Esophagus mucosa (tissue), 1 donor: ENCODE results near the gene PEX3. TPM values are rescaled to one million over a fixed set of nuclear protein-coding genes. Genes with fewer than 3 reads are reported as not detected.
"Not testable (repeated sequence)": the region's sequence is repeated elsewhere in the genome, so short reads cannot be mapped to it uniquely, and the experiment has no call there.

Experiments
- ATAC-seq: fragments of 200-7000 bp; cut with Tn5 transposase; one replicate; pipeline ENCODE4 v1.9.1; 2020
- total RNA-seq: library from RNA; stranded (reverse); gene quantifications from one replicate; pipeline ENCODE4 v1.2.4, GENCODE V29; 2023
- donor health status: DM: yes; HTN: yes; CAD: no.

The PEX3 gene
- total RNA-seq, 1 donor from 2014 or later: 23.9 TPM

GRCh38 chr6:143507358-143508145 is 56.9 kb downstream of the PEX3 start:
- ATAC-seq: no peak

- not testable (repeated sequence) for ATAC-seq
Measured at GRCh38 chr6:143510326-143510725, 59.7 kb downstream of the PEX3 start.

DNA sequence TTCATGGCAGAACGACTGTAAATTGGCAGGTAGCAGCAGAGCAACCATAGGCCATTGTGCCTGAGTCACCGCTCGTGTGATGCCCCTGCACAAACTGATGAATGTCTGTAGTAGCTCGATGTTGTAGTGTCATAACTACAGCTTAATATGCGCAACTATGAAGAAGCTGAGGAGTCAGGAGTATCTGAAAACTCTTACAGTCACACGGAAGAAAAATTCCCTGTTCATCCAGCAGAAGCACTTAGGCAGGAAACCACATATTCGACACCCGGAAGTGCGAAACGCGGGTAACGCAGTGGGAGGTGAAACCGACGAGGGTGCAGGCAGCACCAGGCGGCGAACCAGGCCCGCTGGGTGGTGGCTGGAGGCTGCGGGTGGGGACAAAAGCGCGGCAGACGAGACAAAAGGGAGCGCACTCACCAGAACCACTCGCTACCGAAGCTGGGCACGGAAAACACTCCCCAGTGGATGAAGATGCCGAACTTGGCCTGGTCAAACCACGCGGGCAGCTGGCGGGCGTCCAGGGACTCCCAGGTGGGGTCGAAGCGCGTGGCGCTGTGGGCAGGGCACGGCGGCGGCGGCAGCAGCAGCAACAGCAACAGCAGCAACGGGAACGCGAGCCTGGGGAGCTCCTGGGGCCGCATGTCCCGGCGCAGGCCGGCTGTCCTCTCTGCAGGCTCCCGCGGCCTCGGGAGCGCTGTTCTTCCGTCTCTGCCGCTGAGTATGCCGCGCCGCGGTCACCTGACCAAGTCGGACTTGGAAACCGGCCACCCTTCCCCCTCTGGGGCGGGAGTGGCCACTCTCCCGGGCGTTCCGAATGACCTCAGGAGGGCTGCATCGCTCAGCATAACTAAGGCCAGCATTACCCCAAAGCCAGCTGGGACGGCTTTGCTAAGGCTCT is 60.6 kb downstream of the PEX3 start, which contains the start of gene FUCA2:
Gene FUCA2, minus strand, starts transcription at position 730 of the 901 bp plus-strand sequence. Its CDS starts 86 bp downstream, at position 644.
- peak; percentile 87 for ATAC-seq

- ATAC-seq: no peak
Measured at GRCh38 chr6:143513410-143513809, 62.8 kb downstream of the PEX3 start.

DNA sequence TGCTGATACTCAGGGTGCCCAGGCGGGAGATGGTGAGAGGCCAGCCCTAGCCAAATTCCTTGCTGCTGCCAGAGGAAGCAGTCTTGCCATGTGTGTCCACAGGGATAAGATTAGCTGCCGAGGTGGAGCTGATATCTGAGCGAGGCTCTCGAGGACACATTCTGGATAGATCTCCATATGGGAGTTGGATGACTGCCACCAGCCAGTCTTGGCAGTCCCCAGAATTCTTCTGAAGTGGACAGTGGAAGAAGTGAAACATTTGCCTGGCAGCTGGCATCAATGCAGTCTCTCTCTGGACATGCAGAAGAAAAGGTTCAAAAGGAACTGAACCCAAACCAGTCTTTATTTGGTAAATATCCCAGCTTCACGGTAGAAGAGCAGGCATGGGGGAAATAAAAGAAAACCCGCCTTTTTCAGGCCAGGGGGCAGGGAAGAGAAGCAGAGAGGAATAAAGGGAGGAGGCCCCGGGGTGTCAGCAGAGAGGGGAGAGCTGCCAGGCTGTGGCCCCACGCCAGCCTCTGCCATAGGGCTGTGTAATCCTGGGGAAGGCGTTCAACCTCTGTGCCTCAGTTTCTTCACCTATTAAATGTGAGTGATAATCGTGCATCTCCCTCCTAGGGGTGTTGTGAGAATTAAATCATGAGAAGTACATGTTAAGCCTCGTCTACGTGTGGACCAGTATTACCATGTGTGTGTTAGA is 64.6 kb downstream of the PEX3 start:
- ATAC-seq: no peak

DNA sequence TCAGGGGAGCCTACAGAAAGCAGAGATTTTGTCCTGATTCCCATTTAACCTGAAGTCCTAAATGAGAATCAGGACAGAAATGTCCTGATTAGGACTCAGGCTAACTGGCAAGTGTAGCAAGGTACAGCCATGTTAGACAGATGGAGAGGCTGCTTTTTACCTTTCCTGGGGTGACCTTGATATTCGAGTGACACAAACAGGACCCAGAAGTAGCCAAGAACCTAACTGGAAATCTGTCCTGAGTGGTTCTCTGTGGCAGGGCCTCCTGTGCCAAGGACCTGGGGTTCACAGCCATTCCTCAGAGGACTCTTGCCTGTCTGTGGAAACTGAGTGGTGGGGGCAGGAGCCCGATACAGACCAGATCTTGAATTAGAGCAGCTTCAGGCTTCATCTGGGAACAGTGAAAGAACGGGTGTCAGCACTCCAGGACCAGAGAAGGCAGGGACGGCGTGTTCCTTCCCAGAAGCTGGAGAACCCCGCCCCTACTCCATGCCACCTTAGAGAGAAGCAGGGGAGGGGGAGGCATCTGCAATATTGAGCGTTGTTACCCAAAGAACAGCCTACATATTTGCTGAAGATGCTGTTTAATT is 65.3 kb downstream of the PEX3 start:
- ATAC-seq: no peak

DNA sequence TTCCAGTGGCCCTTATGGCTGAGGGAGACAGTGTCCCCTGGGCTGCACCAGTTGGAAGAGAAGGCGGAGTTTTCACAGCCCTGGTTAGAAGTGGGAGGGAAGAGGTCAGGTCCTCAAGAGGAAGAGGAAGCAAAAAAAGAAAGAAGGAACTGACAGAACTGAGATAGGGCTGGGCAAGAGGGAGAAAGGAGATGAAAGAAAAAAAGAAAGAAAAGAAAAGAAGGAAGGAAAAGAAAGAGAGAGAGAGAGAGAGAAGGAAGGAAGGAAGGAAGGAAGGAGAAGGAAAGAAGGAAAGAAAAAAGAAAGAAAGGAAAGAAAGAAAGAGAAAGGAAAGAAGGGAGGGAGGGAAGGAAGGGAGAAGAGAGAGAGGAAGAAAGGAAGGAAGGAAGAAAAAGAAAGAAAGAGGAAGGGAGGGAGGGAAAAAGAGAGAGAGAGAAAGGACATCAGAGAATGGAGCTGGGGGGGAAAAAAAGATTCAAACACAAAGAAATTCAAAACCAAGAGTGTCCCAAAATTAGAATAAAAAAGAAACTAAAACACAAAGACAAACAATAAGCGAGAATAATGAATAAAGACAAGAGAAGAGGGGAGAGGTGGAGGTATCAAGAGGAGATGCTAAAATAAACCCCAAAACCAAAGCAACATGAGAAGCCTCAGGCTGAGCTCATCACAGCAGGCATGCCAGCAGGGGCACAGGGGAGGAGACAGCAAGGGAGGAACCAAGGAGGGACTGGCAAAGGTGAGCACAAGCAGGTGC is 66.3 kb downstream of the PEX3 start:
- ATAC-seq: no peak

GRCh38 chr6:143517447-143517773 is 66.8 kb downstream of the PEX3 start:
- ATAC-seq: no peak

GRCh38 chr6:143522039-143522600 is 71.5 kb downstream of the PEX3 start:
- ATAC-seq: no peak

DNA sequence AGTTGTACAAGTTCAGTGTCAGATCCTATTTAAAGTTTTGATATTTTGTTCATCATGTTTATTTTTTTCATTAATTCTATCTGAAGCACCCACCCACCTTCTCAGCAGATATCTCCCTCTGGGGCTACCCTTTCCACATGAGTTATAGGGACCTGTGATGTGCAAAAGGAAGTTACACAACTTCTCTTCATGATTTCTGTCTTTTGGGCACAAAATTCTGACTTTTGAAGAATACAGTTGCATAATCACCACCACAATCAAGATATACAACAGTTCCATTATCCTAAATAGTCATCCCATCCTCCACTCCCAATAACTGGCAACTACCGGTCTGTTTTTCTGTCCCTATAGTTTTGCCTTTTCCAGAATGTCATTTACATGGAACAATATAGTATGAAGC is 74.8 kb downstream of the PEX3 start:
- no peak for ATAC-seq

DNA sequence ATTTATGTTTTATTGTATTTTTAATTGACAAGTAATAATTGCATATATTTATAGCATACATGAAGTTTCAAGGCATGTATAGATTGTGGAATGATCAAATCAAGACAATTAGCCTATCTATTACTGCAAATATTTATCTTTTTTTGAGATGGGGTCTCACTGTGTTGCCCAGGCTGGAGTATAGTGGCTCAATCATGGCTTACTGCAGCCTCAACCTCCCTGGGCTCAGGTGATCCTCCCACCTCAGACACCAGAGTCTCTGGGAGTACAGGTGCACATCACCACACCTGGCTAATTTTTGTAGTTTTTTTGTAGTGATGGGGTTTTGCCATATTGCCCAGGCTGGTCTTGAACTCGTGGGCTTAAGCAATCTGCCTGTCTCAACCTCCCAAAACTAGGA is 77.1 kb downstream of the PEX3 start:
- ATAC-seq: no peak

DNA sequence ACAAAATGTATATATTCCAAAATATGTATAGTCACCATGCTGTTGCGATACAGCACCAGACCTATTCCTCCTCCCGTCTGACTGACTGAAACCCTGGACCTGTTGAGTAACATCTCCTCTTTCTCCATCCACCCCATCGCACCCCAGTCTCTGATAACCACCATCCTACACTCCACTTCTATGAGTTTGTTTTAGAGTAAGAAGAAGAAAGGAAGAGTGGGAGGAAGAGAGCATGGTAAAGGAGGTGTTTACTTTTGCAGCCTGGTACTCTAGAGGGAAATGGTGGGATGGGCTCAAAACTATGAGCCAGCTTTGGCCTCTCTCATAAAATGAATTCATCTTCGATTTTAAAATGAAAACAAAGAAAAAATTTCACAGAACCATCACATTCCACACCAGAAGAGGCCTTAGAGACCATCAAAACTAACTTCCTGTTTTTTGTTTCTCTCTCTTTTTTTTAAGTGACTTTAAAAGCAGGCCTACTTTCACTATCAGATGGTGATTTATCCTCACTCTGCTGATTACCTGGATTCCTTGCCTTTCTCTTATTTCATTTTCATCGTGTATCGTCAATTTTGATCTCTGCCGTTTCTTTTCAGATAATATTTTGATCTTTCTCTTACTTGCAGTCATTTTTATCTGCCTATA is 77.7 kb downstream of the PEX3 start:
- no peak for ATAC-seq

GRCh38 chr6:143529095-143529494 is 78.5 kb downstream of the PEX3 start:
- no peak for ATAC-seq

DNA sequence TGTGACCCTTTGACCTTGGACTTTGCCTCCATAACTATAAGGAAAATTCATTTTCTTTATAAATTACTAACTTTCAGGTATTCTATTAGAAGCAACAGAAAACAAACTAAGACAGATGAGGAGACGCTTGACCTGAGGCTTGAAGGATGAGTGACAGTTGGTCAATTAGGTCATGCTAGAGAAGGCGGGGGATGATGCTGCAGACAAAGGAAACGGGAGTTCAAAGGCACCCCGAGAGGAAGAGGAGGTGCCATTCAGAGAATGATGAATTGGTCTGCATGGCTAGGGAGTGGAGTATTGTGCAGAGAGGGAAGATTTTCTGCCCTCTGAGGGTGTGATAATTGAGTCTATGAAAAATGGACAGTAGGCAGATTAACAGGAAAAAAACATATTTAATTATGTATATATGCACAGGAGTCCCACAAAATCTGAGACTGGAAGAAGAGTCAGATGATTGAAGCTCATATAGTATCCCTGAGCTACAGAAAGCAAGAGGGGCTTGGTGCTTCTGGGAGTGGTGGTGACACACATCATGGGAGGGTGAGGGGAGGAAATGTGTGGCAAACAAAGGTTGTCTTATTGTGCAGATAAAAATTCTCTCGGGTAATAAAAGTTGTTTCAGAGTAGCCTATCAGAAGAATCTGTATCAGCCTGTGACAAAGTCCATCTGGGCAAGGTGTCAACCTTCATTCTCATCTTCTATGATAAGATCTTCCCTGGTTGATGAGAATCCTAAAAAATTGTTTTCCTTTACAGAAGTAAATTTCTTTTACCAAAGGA is 81.3 kb downstream of the PEX3 start:
- no peak for ATAC-seq

- no peak for ATAC-seq
Measured at GRCh38 chr6:143535189-143535614, 84.6 kb downstream of the PEX3 start.

DNA sequence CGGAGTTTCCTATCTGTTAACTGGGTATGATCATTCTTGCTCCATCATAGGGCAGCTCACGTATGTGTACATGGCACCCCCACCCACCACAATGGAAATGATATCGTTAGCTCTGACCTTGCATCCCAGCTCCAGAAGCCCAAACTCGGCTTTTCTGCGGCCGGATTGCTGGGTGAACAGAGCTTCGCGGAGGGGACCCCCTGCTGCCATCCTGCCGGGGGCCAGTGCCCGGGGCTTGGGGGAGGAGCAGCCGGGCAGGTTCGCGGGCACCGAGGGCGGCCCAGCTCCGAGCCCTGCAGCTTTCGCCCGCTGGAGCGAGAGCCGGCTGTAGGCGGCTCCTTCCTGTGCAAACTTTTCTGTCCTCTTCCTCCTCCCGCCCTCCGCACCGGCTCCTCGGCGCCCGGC is 85.9 kb downstream of the PEX3 start:
- peak; percentile 65 for ATAC-seq

DNA sequence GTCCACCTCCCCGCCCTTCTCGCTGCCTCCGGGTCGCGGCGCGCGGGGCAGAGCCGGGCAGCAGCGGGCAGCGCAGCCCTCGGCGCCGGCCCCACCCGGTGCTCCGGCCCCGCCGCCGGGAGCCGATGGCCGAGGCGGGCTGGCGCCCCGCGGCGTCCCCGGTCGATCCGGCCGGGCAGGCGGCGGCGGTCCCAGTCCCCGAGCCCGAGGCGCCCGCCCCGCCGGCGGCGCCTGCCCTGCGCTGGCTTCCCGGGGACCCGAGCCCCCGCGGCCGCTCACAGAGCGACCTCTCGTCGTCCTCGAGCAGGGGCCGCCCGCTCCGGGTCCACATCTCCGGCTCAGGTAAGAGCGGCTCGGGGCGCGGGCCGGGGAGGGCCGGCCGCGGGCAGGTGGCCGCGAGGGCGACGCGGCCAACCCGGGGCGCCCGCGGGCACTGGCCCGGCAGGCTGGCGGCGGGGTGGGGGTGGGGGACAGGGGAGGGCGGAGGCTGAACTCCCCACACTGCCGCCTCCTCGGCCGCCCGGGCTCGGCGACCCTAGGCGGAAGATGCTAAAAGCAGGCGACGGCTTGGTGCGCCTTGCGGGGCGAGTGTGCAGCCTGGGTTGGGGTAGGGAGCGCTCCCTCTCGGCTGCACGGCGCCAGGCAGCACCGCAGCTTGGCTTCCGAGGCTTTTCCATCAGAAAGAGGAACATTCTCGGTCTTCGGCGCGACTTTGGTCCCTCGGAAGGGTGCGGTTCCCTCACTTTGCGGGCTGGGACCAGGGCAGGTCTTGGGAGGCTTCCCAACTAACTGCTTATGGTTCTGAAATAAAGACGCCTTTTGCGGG is 86.5 kb downstream of the PEX3 start:
- peak; percentile 77 for ATAC-seq

GRCh38 chr6:143538374-143538773 is 87.8 kb downstream of the PEX3 start:
- no peak for ATAC-seq

DNA sequence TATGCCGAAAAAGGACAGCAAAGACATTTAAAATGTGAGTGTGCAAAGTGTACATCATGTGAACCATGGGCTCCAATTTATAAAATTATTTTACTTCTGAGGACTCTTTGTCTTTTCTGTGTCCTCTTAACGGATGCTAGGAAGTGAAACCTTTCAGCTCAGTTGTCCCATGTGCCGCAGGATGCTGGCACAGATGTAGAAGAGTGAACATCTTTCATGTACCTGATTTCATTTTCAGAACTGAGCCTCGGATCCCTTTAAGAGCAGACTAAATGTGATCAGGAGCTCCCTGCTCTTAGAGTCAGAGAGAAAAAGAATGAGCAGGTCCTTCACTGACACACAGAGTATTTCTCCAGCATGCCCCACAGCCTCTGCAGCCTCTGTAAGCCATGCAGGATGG is 88.5 kb downstream of the PEX3 start:
- no peak for ATAC-seq
